KOPT-K1 (cell line): ENCODE data around the gene TXNRD1.
"Not testable (repeated sequence)": the region's sequence is repeated elsewhere in the genome, so short reads cannot be mapped to it uniquely, and the experiment has no call there.

Experiments used
- H3K27ac ChIP-seq: fragments of 200-600 bp; sonication (generic); 2 replicates; pipeline ENCODE4 v1.5.1; 2016; ENCODE audit warnings: antibody characterized with exemption, mild to moderate bottlenecking, low read depth, low read length; ENCODE audit not compliant: poor library complexity, severe bottlenecking
- H3K36me3 ChIP-seq: fragments of 200-600 bp; sonication (generic); 2 replicates; pipeline ENCODE4 v1.5.1; 2017; ENCODE audit warnings: antibody characterized with exemption, mild to moderate bottlenecking, low read length, moderate library complexity; ENCODE audit not compliant: insufficient read depth
- H3K9me3 ChIP-seq: fragments of 200-600 bp; sonication (generic); 2 replicates; pipeline ENCODE4 v1.5.1; 2017; ENCODE audit warnings: antibody characterized with exemption, low read length, mild to moderate bottlenecking; ENCODE audit not compliant: insufficient read depth, poor library complexity, severe bottlenecking

Gene TXNRD1

DNA sequence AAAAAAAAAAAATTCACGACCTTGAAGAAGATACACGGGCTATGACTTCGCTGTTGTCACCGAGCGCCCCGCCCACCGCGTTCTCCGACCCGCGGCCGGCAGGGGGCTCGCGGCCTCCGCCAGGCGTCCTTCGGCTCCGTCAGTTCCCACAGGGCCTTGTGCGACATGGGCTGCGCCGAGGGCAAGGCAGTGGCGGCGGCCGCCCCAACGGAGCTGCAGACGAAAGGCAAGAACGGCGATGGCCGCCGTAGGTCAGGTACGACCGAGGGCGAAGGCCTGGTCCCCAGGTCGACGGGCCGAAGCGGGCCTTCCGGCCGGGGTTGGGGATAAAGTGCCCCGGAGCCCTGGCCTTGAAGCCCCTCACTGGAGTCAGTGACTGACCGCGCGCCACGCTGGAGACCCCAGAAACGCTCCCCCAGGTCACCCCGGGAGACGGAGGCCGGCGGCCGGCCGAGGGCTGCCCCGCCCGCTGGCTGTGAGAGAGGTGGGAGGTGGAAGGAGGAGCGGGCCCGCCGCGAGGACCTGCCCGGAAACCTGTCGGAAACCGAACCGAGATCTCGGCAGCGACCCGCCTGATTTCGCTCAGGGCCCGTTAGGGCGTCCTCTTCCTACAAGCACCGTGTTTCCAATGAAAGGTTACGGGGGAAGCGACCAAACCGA is at the start of gene TXNRD1:
TXNRD1 (plus strand) TSS at position 142 of the 660 bp plus-strand sequence; CDS start at position 166, 24 bp downstream.
- Histone ChIP-seq H3K27ac (no peak within 1 kb of the TSS), H3K9me3 (no peaks in the 10 kb centered on the region), H3K36me3 (no peaks in the 10 kb centered on the region)

DNA sequence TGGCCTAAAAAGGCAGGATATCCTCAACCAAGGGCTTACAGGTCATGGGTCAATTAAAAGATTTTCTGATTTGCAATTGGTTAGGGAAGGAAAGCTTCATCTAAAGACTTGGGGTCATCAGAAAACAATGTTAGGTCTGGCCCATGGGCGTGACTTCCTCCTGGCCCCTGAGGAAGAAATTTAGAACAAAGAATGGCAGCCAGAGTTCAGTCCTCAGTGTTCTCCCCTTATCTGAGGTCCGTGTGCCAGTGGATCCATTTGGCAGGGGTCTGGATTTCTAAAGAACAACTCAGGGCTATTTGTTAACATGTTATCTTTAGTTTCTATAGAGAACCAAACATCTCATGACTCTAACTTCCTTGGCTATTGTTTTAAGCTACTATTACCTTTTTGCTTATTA is 49.8 kb upstream of the TXNRD1 start:
- Histone ChIP-seq H3K9me3 (no peaks in the 10 kb centered on the region), H3K27ac (no peak overlapping the region), H3K36me3 (no peaks in the 10 kb centered on the region)

DNA sequence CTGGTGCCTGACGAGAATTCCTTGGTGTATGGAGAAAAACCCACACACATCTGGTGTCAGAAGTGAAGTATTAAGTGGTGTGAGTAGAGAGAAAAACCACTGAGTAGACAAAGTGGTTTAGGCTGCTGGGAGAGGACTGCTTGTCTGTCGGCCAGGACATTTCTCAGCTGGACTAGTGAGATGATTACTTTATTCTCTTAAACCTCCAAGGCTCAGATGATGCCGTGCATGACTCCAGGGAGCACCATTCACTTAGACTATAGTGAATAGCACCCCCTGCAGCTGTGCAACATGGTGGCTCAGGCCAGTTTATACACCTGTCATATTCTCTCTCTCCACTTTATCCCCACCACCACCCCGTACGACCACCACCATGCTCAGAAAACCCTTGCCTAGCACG is 49.1 kb upstream of the TXNRD1 start:
- H3K9me3 ChIP-seq, result no peaks in the 10 kb centered on the region
- no peak overlapping the region for H3K27ac ChIP-seq
- H3K36me3 ChIP-seq, result no peaks in the 10 kb centered on the region

DNA sequence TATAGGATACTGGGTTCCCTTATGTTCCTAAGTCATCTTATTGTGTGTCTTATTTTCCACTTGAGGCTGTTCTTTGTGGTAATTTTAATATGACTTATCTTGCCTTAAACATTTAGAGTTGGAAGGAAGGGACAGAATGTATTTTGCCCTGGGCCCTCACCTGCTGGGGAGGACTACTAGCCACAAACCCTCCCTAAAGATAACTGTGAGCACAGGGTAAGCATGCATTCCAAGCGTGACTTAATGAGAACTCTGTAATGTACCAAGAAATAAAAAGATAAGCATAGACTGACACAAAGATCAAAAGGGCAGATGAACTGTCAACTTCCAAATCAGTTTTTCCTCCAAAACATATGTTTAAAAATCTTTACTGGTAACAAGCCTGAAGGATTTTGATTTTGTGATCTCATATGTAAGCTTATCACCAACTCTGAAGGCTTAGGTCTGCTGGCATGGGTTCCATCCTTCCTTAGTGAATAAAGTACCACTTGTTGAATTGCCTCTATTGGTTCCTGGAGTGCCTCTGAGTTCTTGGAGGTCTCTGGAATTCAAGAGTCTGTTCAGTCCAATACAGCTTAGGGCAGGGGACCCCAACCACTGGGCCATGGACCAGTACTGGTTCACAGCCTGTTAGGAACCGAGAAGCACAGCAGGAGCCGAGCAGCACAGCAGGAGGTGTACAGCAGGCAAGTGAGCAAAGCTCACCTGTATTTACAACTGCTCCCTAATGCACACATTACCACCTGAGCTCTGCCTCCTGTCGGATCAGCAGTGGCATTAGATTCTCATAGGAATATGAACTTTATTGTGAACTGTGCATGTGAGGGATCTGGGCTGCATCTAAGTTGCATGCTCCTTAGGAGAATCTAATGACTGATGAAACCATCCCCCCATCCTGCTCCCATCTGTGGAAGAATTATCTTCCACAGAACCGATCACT is 47.8 kb upstream of the TXNRD1 start:
- Histone ChIP-seq H3K36me3 (no peaks in the 10 kb centered on the region), H3K9me3 (no peaks in the 10 kb centered on the region), H3K27ac (no peak overlapping the region)

DNA sequence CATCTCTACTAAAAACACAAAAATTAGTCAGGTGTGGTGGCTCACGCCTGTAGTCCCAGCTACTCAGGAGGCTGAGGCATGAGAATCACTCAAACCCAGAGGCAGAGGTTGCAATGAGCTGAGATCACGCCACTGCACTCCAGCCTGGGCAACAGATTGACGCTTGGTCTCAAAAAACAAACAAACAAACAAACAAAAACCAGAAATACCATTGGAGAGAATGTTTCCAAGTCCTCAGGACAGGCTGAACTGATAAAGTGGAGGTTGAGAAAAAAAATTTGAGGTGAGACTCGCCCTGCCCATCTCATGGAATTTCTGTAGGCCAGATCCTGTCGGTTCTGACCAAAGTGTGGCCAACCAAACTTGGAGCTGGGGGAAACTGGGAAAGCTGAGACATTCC is 47.0 kb upstream of the TXNRD1 start:
- Histone ChIP-seq H3K9me3 (no peaks in the 10 kb centered on the region), H3K36me3 (no peaks in the 10 kb centered on the region), H3K27ac (no peak overlapping the region)

DNA sequence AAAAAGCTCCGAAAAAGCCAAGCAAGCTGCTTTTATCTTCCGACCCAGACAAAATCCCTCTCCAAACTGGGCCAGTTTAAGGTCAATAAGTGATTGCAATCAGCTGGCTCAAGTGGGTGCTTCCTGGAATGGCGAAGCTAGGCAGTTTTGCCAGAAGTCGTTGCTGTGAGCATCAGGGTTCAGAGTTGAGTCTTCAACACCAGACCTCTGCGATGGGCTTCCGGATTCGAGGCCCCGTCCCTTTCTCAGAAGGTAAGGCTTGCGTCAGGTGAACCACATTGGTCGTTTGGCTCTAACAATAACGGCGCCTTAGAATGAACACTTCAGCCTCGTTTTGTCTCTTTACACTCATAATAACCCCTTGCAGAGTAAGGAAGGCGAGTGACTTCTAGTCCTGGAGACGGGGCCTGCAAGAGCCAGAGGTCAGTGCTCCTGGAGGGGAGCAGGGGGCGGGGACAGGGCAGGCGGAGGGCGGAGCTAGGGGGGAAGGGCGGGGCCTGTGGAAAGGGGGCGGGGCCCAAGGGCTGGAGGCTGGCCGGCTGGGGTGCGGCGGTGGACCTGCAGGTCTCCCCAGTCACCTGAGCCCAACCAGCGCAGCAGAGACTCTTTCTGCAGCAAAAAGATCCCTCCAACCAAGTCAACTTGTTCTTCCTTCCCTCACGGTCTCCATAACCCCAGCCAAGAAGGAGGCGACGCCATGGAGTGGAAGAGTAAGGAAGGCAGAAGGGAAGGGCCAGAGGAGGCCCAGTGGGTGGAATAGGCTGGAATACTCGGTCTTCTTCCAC is 43.6 kb upstream of the TXNRD1 start:
- Histone ChIP-seq H3K36me3 (no peaks in the 10 kb centered on the region), H3K9me3 (no peaks in the 10 kb centered on the region), H3K27ac (no peak overlapping the region)

DNA sequence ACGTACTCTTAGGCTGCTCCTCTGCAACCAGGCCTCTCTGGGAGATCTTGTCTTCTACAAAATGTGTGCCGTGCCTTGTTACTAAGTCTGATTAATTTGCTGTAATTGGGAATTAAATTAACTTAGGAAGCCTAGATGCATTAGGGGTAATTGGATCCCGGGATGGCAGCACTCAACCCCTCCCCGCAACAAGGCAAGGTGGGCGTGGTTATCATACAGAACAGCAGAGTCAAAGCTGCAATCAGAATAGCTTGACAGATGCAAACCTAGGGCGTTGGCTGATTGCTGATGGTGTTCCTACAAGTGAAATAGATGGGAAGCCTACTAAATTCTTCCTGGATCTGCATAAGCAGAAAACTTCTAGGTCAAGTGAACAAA is 43.0 kb upstream of the TXNRD1 start:
- H3K27ac ChIP-seq, result no peak overlapping the region
- H3K36me3 ChIP-seq, result no peaks in the 10 kb centered on the region
- H3K9me3 ChIP-seq, result no peaks in the 10 kb centered on the region

DNA sequence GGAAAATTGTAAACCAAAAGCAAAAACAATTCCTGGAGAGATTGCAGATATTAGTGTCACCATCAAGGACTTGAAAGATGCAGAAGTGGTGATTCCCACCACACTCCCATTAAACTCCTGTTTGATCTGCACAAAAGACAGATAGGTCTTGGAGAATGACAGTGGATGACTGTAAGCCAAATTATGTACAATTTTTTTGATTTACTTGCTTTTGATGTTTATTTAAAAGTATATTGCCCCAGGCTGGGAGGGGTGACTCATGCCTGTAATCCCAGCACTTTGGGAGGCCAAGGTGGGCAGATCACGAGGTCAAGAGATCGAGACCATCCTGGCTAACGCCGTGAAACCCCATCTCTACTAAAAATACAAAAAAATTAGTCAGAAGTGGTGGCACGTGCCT is 41.8 kb upstream of the TXNRD1 start:
- H3K36me3 ChIP-seq, H3K27ac ChIP-seq, H3K9me3 ChIP-seq: not testable (repeated sequence)

DNA sequence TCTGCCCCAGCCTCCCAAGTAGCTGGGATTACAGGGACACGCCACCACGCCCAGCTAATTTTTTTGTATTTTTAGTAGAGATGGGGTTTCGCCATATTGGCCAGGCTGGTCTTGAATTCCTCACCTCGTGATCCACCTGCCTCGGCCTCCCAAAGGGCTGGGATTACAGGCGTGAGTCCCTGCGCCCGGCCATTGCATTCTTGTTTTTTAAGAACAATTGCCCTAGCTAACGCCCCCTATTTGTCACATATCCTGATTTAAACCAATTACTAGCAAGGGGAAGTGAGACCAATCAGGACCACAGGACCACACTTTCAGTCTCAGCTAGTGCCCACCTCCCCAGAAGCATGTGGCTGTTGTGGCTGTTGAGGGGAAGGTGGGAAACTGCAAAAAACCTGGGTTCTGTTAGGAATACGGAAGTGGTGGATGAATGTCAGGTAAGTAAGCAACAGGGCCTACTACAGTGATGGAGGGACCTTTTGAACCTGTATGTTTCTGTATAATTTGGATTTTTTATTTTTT is 39.8 kb upstream of the TXNRD1 start:
- no peak overlapping the region for H3K27ac ChIP-seq

DNA sequence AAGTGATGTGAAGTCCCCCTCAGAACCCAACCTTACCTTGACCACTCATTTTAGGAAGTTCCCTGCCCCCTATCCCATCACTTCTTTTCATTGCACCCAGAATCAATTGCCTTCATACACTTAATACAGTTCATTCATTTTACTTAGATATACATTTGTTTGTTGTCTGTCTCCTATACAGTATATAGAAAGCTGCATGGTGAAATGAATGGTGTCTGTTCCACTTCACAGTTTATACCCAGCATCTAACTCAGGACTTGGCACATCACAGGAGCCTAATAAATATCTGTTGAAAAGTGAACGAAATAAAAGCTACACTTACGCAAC is 38.3 kb upstream of the TXNRD1 start:
- Histone ChIP-seq H3K9me3 (no peaks in the 10 kb centered on the region), H3K36me3 (no peaks in the 10 kb centered on the region), H3K27ac (no peak overlapping the region)

More for the DNA sequence above, 39.8 kb upstream of the TXNRD1 start:
- Histone ChIP-seq H3K9me3 (no peaks in the 10 kb centered on the region), H3K36me3 (no peaks in the 10 kb centered on the region)

DNA sequence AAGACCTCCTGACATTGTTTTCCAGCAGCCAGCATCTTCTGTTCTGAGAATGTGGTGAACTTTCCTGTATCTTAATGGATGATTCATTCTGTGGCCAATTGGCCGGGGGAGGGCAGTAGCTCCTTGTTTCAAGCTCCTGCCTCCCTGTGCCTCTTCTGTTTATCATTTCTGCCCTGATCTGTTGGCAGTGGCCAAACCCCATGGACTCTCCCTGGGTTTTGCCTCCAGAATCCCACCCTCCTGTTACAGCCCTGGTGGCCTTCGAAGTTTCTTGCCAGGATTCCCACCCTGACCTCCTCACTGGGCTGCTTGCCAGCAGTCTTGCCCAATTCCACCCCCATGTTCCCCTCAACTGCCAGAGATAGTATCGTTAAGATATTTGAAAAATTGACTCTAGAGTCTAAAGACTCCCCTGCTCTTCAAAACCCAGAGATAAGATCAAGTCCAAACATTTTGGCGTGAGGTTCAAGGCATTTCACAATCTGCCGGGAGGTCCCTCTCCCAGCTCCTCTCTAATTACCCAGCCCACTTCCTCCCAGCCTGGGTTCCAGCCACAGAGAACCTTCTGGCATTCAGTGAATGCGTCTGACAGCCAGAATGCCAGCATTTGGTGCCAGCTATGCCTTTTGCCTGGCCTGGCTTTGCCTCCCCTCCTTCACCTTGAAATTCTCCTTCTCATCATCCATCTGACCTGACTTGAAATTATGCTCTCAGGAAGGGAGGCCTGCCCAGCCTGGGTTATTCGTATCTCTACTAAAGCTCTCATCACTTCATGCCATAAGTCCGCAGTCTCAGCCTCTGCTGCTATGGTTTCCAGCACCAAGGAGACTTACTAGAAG is 37.7 kb upstream of the TXNRD1 start:
- Histone ChIP-seq H3K27ac (no peak overlapping the region), H3K9me3 (no peaks in the 10 kb centered on the region), H3K36me3 (no peaks in the 10 kb centered on the region)

DNA sequence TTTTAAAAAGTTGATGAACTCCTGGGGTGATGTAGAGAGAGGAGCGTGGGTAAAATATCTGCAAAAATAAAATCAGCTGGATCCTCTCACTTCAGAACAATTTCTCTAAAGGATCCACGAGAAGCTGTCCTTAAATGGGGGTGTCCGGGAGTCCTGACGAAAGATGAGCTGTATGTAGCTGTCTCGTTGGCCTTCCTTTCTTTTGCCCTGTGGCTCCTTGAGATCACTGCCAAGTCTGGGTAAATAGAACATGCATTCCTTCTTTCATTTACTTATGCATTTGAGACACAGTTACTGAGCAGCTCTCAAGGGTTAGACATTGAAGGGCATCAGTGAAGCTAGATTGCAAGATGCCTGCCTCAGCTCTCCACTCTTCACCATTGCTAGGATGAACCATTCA is 35.2 kb upstream of the TXNRD1 start:
- Histone ChIP-seq H3K9me3 (peaks cover 21% of the 10 kb centered on the region), H3K27ac (no peak overlapping the region), H3K36me3 (no peaks in the 10 kb centered on the region)

DNA sequence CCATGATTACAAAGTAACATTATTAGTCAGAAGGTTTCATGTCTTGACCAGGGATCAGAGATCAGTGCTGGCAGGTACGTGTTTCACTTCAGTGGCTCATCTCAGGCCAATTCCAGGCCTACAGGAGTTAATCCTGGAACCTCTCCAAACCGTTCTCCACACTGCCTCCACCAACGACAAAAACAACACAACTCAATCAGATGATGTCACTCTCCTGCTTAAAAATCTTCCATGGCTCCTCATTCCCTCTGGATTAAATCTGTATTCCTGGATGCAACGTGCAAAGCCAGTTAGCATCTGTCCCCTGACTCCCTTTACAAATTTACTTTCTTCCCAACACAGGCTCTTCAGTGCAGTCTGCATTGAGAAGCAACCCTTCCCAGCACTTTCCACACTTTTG is 34.3 kb upstream of the TXNRD1 start:
- Histone ChIP-seq H3K27ac (no peak overlapping the region), H3K36me3 (no peaks in the 10 kb centered on the region), H3K9me3 (peaks cover 21% of the 10 kb centered on the region)

DNA sequence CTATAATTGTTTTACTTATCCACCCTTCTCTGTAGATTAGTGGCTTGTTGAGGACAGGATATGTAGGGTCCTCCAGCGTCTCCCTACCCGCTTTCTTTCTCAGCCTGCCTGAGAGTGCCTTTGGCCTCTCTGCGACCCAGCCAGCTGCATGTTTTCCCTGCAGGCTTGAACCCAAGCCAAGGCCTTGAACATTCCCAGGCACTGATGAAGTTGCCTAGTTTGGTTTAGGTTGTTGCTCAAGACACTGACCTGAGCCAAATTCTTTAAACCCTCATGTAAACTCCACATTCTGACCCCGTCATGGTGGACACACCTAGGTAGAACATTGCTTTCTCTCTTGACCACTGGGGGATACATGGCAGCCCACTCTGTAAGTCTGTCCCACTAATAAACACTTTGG is 33.4 kb upstream of the TXNRD1 start:
- Histone ChIP-seq H3K36me3 (no peaks in the 10 kb centered on the region), H3K9me3 (peaks cover 21% of the 10 kb centered on the region), H3K27ac (no peak overlapping the region)
